ENCODE results near the gene RTCB.

- TF ChIP-seq CTCF (IDR thresholded peaks at IDR 0.05) (no peak), POLR2A (IDR thresholded peaks at IDR 0.05) (no peak)
These were observed 14.8 kb upstream of the RTCB start for GRCh38 chr22:32426881-32427280.

All from right lobe of liver (tissue), 4 donors.